ENCODE results near the gene MPST. TPM values are rescaled to one million over a fixed set of nuclear protein-coding genes. Genes with fewer than 3 reads are reported as not detected.

Gene MPST
- total and polyA plus RNA-seq, 8 donors, result 46.4 to 161 (median 51.6) TPM

DNA sequence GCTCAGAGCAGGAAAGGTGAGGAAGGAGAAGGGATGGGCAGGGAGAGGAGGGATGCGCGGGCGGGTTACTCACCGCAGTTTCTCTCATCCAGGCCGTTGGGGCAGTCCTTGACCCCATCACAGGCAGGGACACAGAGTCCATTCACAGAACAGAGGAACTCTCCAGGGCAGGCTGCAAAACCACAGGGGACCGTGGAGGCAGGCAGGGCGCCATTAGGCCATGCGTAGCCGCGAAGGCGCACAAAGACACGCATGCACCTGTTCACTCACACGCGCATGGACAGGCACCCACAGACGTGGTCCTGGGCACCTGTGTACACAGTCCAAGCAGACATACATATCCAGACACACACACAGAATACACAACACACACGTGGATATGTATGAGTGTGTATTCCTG lies 55.0 kb downstream of the MPST start:
- H3K27me3 ChIP-seq, result peaks cover 0 to 5% (median 0%) of the 10 kb centered on the region in 4 donors
- ATAC-seq, result no peak
- no peaks in the 10 kb centered on the region for H3K36me3 ChIP-seq
- no peaks in the 10 kb centered on the region for H3K4me1 ChIP-seq
- no peaks in the 10 kb centered on the region for H3K9me3 ChIP-seq
- no peak overlapping the region for H3K27ac ChIP-seq
- H3K4me3 ChIP-seq, result no peak overlapping the region
- TF ChIP-seq, protein P1, sequence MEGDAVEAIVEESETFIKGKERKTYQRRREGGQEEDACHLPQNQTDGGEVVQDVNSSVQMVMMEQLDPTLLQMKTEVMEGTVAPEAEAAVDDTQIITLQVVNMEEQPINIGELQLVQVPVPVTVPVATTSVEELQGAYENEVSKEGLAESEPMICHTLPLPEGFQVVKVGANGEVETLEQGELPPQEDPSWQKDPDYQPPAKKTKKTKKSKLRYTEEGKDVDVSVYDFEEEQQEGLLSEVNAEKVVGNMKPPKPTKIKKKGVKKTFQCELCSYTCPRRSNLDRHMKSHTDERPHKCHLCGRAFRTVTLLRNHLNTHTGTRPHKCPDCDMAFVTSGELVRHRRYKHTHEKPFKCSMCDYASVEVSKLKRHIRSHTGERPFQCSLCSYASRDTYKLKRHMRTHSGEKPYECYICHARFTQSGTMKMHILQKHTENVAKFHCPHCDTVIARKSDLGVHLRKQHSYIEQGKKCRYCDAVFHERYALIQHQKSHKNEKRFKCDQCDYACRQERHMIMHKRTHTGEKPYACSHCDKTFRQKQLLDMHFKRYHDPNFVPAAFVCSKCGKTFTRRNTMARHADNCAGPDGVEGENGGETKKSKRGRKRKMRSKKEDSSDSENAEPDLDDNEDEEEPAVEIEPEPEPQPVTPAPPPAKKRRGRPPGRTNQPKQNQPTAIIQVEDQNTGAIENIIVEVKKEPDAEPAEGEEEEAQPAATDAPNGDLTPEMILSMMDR (IDR thresholded peaks at IDR 0.05), result no peak
- intact Hi-C loops (cut with DNase I), result loop anchor here in 2 of 3 donors (10.0 kb wide), 1 partner anchor 130 kb away; no protein-coding TSS in a partner anchor
- DNase-seq, result no peak
- no peak for FAIRE-seq
- 52 to 60% methylated on average over 16 of the region's 16 CpGs for WGBS, 2 donors

DNA sequence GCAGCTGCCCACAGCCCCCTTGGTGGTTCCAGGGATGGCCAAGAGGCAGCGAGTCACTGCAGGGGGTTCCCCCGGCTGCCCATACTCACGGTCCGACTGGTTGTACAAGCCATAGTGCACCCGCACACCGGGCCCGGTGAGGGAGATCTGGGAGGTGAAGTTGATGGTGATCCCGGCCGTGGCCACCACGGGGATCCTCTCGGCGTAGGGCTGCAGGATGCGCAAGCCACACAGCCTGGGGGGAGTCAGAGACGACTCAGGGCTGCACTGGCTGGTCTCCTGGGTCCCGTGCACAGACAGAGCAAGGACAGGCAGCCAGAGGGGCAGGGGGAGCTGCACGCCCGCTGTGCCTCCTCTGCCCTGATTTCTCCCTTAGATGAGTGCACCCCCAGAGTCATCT lies 55.5 kb downstream of the MPST start:
- FAIRE-seq, result no peak
- peaks cover 0 to 2% (median 0%) of the 10 kb centered on the region in 4 donors for H3K27me3 ChIP-seq
- H3K4me3 ChIP-seq, result no peak overlapping the region
- ATAC-seq, result no peak
- no peaks in the 10 kb centered on the region for H3K9me3 ChIP-seq
- TF ChIP-seq, protein P1 (IDR thresholded peaks at IDR 0.05), result no peak
- no peak for DNase-seq
- no peaks in the 10 kb centered on the region for H3K4me1 ChIP-seq
- intact Hi-C loops (cut with DNase I), result loop anchor here in 2 of 3 donors (10.0 kb wide), 1 partner anchor 130 kb away; no protein-coding TSS in a partner anchor
- H3K36me3 ChIP-seq, result no peaks in the 10 kb centered on the region
- H3K27ac ChIP-seq, result no peak overlapping the region
- WGBS, 2 donors, result 33 to 36% methylated on average over 17 of the region's 17 CpGs

DNA sequence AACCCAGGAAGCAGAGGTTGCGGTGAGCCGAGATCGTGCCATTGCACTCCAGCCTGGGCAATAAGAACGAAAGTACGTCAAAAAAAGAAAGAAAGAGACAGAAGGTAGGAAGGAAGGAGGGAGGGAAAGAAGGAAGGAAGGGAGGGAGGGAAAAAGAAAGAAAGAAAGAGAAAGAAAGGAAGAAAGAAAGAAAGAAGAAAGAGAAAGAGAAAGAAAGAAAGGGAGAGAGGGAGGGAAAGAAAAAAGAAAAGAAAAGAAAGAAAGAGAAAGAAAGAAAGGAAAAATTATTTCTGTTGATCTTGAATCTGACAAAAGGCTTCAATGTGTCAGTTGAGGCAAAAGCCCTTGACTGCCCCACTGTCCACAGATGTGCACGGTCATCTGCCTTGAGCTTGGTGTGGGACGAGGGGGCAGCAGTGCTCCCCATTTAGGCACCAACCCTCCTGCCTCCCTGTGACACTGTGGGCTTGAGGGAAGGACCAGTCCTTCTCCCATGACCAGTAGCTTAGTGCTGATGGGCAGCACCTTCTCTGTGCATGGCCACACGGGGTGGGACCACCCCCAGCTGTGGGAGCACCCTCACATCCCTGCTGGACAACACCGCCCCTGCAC lies 56.4 kb downstream of the MPST start:
- TF ChIP-seq, protein P1 (IDR thresholded peaks at IDR 0.05), result no peak
- H3K9me3 ChIP-seq, result no peaks in the 10 kb centered on the region
- no peaks in the 10 kb centered on the region for H3K36me3 ChIP-seq
- DNase-seq, result no peak
- 64 to 72% methylated on average over 9 of the region's 9 CpGs for WGBS, 2 donors
- no peak for FAIRE-seq
- no peak overlapping the region for H3K4me3 ChIP-seq
- no peaks in the 10 kb centered on the region for H3K27me3 ChIP-seq
- intact Hi-C loops (cut with DNase I), result loop anchor here in 2 of 3 donors (10.0 kb wide), 1 partner anchor 129 kb away; no protein-coding TSS in a partner anchor
- H3K4me1 ChIP-seq, result no peaks in the 10 kb centered on the region
- no peak overlapping the region for H3K27ac ChIP-seq
- no peak for ATAC-seq

DNA sequence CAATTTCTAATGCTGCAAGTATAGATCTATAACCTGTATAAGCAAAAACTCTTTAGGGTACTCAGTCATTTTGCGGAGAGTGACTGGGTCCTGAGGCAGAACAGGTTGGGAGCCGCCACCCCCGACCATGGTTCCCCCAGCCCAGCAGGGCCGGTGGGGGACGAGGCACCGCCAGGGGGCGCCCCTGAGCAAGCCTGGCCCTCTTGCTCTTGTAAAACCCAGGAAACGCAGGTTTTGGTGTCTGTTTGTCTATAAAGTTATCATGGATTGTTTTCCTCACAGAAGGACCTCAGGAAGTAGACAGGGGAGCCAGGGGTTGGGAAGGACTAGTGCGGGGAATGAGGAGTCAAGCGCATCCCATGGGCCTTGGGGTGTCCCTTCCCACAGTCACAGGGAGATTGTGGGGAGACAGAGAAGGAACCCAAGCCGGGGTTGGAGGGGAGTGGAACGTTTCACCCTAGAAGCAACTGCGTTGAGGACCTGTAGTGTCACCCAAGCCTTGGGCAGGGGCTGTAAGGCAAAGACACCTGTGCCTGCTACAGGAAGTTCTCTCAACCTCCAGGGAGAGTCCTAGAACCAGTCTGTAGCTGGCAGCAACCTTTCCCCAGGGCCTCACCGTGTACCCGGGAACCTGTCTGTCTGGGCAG lies 58.4 kb downstream of the MPST start:
- Histone ChIP-seq H3K27me3 (no peaks in the 10 kb centered on the region), H3K36me3 (no peaks in the 10 kb centered on the region), H3K4me1 (no peaks in the 10 kb centered on the region), H3K9me3 (no peaks in the 10 kb centered on the region), H3K4me3 (no peak overlapping the region), H3K27ac (no peak overlapping the region)
- DNase-seq (peak in 4 of 6 donors; percentile 26 to 89 (median 61)), FAIRE-seq (no peak), ATAC-seq (peak; percentile 68 to 81 (median 74))
- TF ChIP-seq, protein P1 (IDR thresholded peaks at IDR 0.05), result peak; percentile 70 to 97 (median 88)
- WGBS, 2 donors, result 19 to 21% methylated on average over 15 of the region's 15 CpGs
- intact Hi-C loops (cut with DNase I), result loop anchor here in 2 of 3 donors (10.0 kb wide), 1 partner anchor 127 kb away; no protein-coding TSS in a partner anchor

Measured in pancreas (tissue), 10 donors.